Ascending aorta (tissue), 2 donors: Measurements from ENCODE around the gene DYNLT2B. TPM values are rescaled to one million over a fixed set of nuclear protein-coding genes. Genes with fewer than 3 reads are reported as not detected.
A peak's percentile ranks its signal among the peaks of the same experiment; 100 is the strongest.
"Not testable (repeated sequence)": the region's sequence is repeated elsewhere in the genome, so short reads cannot be mapped to it uniquely, and the experiment has no call there.

Experiments used
- DNase-seq, 2 donors: peaks; one replicate each; pipeline ENCODE4 v3.0.0-alpha.2; 2019; ENCODE audit warnings: low spot score in 2 of 2
- H3K27ac ChIP-seq, 2 donors: fragments of 200-600 bp; sonication (generic); one replicate each; pipeline ENCODE4 v1.5.1; 2016 to 2017; ENCODE audit warnings: mild to moderate bottlenecking in 1 of 2
- H3K27me3 ChIP-seq: fragments of 200-600 bp; sonication (generic); one replicate; pipeline ENCODE4 v1.5.1; 2017
- H3K36me3 ChIP-seq, 2 donors: fragments of 200-600 bp; sonication (generic); one replicate each; pipeline ENCODE4 v1.5.1; 2016
- H3K4me1 ChIP-seq, 2 donors: fragments of 200-600 bp; sonication (generic); one replicate each; pipeline ENCODE4 v1.5.1; 2016 to 2017; ENCODE audit warnings: mild to moderate bottlenecking in 1 of 2
- H3K4me3 ChIP-seq, 2 donors: fragments of 200-600 bp; sonication (generic); one replicate each; pipeline ENCODE4 v1.5.1; 2016 to 2017; ENCODE audit warnings: mild to moderate bottlenecking in 1 of 2
- H3K9me3 ChIP-seq, 2 donors: fragments of 200-600 bp; sonication (generic); one replicate each; pipeline ENCODE4 v1.5.1; 2016
- CTCF ChIP-seq, 3 experiments: fragments of 200-600 bp in 2 of 3; fragments of 450-650 bp in 1 of 3; sonication (generic) in 2 of 3; IDR thresholded peaks; one replicate each; pipeline ENCODE4 v1.5.1; 2016 to 2019; ENCODE audit warnings: antibody characterized with exemption in 3 of 3, mild to moderate bottlenecking in 1 of 3, moderate library complexity in 1 of 3
- intact Hi-C: fragments of 100-400 bp; cut with DNase I; formaldehyde crosslinking; loops from one replicate; pipeline ENCODE4 v1.15.1; 2023
- total RNA-seq: library from RNA; depleted of rRNA; stranded (reverse); fragments of >200 nt; gene quantifications from one replicate; pipeline ENCODE4 v1.1.0, GENCODE V29; 2016

DYNLT2B gene
- total RNA-seq = not detected

GRCh38 chr3:196317687-196318467, at the start of gene DYNLT2B:
TSS of gene DYNLT2B (minus strand) at chr3:196318240. CDS start at chr3:196318152, 88 bp downstream.
- Histone ChIP-seq H3K4me3 (peak within 1 kb of the TSS; percentile 92 to 97), H3K36me3 (no peaks in the 10 kb centered on the region), H3K27ac (peak within 1 kb of the TSS; percentile 88 to 89), H3K9me3 (no peaks in the 10 kb centered on the region), H3K4me1 (no peaks in the 10 kb centered on the region), H3K27me3 (no peaks in the 10 kb centered on the region)
- intact Hi-C loops = loop anchor here (1.0 to 5.0 kb wide), 4 partner anchors 31 to 250 kb away; partner anchors contain the start of genes FBXO45, PCYT1A, RNF168 and UBXN7
- peak; percentile 49 to 91 for DNase-seq
- no peak for TF ChIP-seq CTCF (IDR thresholded peaks at IDR 0.05)

GRCh38 chr3:196365736-196366135, 47.7 kb upstream of the DYNLT2B start:
- no peak for TF ChIP-seq CTCF (IDR thresholded peaks at IDR 0.05)
- no peak overlapping the region for H3K4me3 ChIP-seq
- no peaks in the 10 kb centered on the region for H3K4me1 ChIP-seq
- H3K36me3 ChIP-seq = peaks cover 31 to 66% of the 10 kb centered on the region in 2 donors
- no peak for DNase-seq
- no peak overlapping the region for H3K27ac ChIP-seq
- H3K27me3 ChIP-seq = no peaks in the 10 kb centered on the region
- H3K9me3 ChIP-seq = no peaks in the 10 kb centered on the region
- intact Hi-C loops = no loop called here

- DNase-seq = no peak
- H3K36me3 ChIP-seq = peaks cover 42 to 84% of the 10 kb centered on the region in 2 donors
- no peaks in the 10 kb centered on the region for H3K4me1 ChIP-seq
- H3K27me3 ChIP-seq = no peaks in the 10 kb centered on the region
- no peak overlapping the region for H3K4me3 ChIP-seq
- no peaks in the 10 kb centered on the region for H3K9me3 ChIP-seq
- H3K27ac ChIP-seq = no peak overlapping the region
- TF ChIP-seq CTCF (IDR thresholded peaks at IDR 0.05) = no peak
- intact Hi-C loops = no loop called here
Observed at GRCh38 chr3:196360586-196360985, 42.5 kb upstream of the DYNLT2B start.

- H3K4me1 ChIP-seq, H3K4me3 ChIP-seq, H3K27ac ChIP-seq, intact Hi-C loops, H3K27me3 ChIP-seq, H3K9me3 ChIP-seq, DNase-seq: not testable (repeated sequence)
- peaks cover 53 to 87% of the 10 kb centered on the region in 2 donors for H3K36me3 ChIP-seq
Observed at GRCh38 chr3:196358540-196358939, 40.5 kb upstream of the DYNLT2B start.

- Histone ChIP-seq H3K36me3 (peaks cover 51 to 87% of the 10 kb centered on the region in 2 donors), H3K27ac (no peak overlapping the region), H3K27me3 (no peaks in the 10 kb centered on the region), H3K9me3 (no peaks in the 10 kb centered on the region), H3K4me1 (no peaks in the 10 kb centered on the region), H3K4me3 (no peak overlapping the region)
- TF ChIP-seq CTCF (IDR thresholded peaks at IDR 0.05) = no peak
- intact Hi-C loops = no loop called here
- DNase-seq = no peak
Observed at GRCh38 chr3:196357905-196358304, 39.9 kb upstream of the DYNLT2B start.

- Histone ChIP-seq H3K27ac (no peak overlapping the region), H3K4me3 (no peak overlapping the region), H3K27me3 (no peaks in the 10 kb centered on the region), H3K36me3 (peaks cover 41 to 79% of the 10 kb centered on the region in 2 donors), H3K9me3 (no peaks in the 10 kb centered on the region), H3K4me1 (no peaks in the 10 kb centered on the region)
- no peak for DNase-seq
- intact Hi-C loops = no loop called here
- TF ChIP-seq CTCF (IDR thresholded peaks at IDR 0.05) = no peak
Observed at GRCh38 chr3:196356556-196356955, 38.5 kb upstream of the DYNLT2B start.
